Suprapubic skin (tissue), 4 donors: ENCODE measurements around the gene ALPL. TPM values are rescaled to one million over a fixed set of nuclear protein-coding genes. Genes with fewer than 3 reads are reported as not detected.

Source experiments
- DNase-seq, 2 donors: peaks; one replicate each; pipeline ENCODE4 v3.0.0-alpha.2; 2019; ENCODE audit warnings: low spot score in 2 of 2
- H3K27ac ChIP-seq: fragments of 200-600 bp; sonication (generic); one replicate; pipeline ENCODE4 v1.5.1; 2019
- H3K27me3 ChIP-seq: fragments of 200-600 bp; sonication (generic); one replicate; pipeline ENCODE4 v1.5.1; 2019
- H3K36me3 ChIP-seq: fragments of 200-600 bp; sonication (generic); one replicate; pipeline ENCODE4 v1.5.1; 2019
- H3K4me1 ChIP-seq: fragments of 200-600 bp; sonication (generic); one replicate; pipeline ENCODE4 v1.5.1; 2019
- H3K4me3 ChIP-seq: fragments of 200-600 bp; sonication (generic); one replicate; pipeline ENCODE4 v1.5.1; 2019; ENCODE audit warnings: mild to moderate bottlenecking
- H3K9me3 ChIP-seq: fragments of 200-600 bp; sonication (generic); one replicate; pipeline ENCODE4 v1.5.1; 2019
- CTCF ChIP-seq, 2 donors: fragments of 200-600 bp in 1 of 2; fragments of 450-650 bp in 1 of 2; sonication (generic) in 1 of 2; IDR thresholded peaks; one replicate each; pipeline ENCODE4 v1.5.1; 2016 to 2019; ENCODE audit warnings: antibody characterized with exemption in 2 of 2, mild to moderate bottlenecking in 1 of 2, moderate library complexity in 1 of 2
- EP300 ChIP-seq: sonication (generic); formaldehyde crosslinking; IDR thresholded peaks from one replicate; pipeline ENCODE4 v1.6.1; 2017; ENCODE audit warnings: antibody characterized with exemption
- POLR2A ChIP-seq, 2 donors: fragments of 450-650 bp; IDR thresholded peaks; one replicate each; pipeline ENCODE4 v1.6.1; 2017; ENCODE audit warnings: antibody characterized with exemption in 2 of 2, mild to moderate bottlenecking in 2 of 2, moderate library complexity in 2 of 2
- POLR2AphosphoS5 ChIP-seq, 3 donors: sonication (generic); formaldehyde crosslinking; IDR thresholded peaks; one replicate each; pipeline ENCODE4 v1.6.1; 2017; ENCODE audit warnings: antibody characterized with exemption in 3 of 3
- WGBS: methylation state at CpG from one replicate; pipeline ENCODE4 v1.1.5; 2018; 5-methylcytosine and 5-hydroxymethylcytosine counted together
- total RNA-seq, 4 donors: library from RNA; depleted of rRNA; stranded (reverse); fragments of >200 nt; gene quantifications; one replicate each; pipeline ENCODE4 v1.1.0, GENCODE V29; 2016

ALPL gene
- total RNA-seq, 4 donors from 2014 or later: 5.1 to 9.7 (median 6.0) TPM

GRCh38 chr1:21577933-21578332 is 68.7 kb downstream of the ALPL start:
- WGBS: 89% methylated on average over 9 of the region's 9 CpGs
- Histone ChIP-seq H3K27me3 (peaks cover 4% of the 10 kb centered on the region), H3K36me3 (no peaks in the 10 kb centered on the region), H3K4me3 (no peak overlapping the region), H3K9me3 (no peaks in the 10 kb centered on the region), H3K27ac (no peak overlapping the region), H3K4me1 (peaks cover 16% of the 10 kb centered on the region)
- TF ChIP-seq CTCF (IDR thresholded peaks at IDR 0.05) (no peak), EP300 (no peak), POLR2AphosphoS5 (IDR thresholded peaks at IDR 0.05) (no peak), POLR2A (IDR thresholded peaks at IDR 0.05) (no peak)
- DNase-seq: no peak

- peaks cover 9% of the 10 kb centered on the region for H3K27me3 ChIP-seq
- 56% methylated on average over 3 of the region's 3 CpGs for WGBS
- TF ChIP-seq POLR2A (IDR thresholded peaks at IDR 0.05) (no peak), EP300 (no peak)
- H3K36me3 ChIP-seq: no peaks in the 10 kb centered on the region
- H3K4me1 ChIP-seq: peaks cover 5% of the 10 kb centered on the region
- DNase-seq: no peak
- no peak overlapping the region for H3K27ac ChIP-seq
- H3K4me3 ChIP-seq: no peak overlapping the region
- H3K9me3 ChIP-seq: no peaks in the 10 kb centered on the region
Observed at GRCh38 chr1:21579791-21580190, 70.6 kb downstream of the ALPL start.

GRCh38 chr1:21584096-21584495 is 74.9 kb downstream of the ALPL start:
- H3K4me1 ChIP-seq: peaks cover 21% of the 10 kb centered on the region
- no peak overlapping the region for H3K4me3 ChIP-seq
- 58% methylated on average over 10 of the region's 10 CpGs for WGBS
- H3K27me3 ChIP-seq: peaks cover 17% of the 10 kb centered on the region
- DNase-seq: no peak
- no peaks in the 10 kb centered on the region for H3K36me3 ChIP-seq
- TF ChIP-seq EP300 (no peak), CTCF (IDR thresholded peaks at IDR 0.05) (no peak), POLR2A (IDR thresholded peaks at IDR 0.05) (no peak), POLR2AphosphoS5 (IDR thresholded peaks at IDR 0.05) (no peak)
- H3K9me3 ChIP-seq: no peaks in the 10 kb centered on the region
- H3K27ac ChIP-seq: no peak overlapping the region

- Histone ChIP-seq H3K27ac (no peak overlapping the region), H3K4me3 (no peak overlapping the region), H3K36me3 (no peaks in the 10 kb centered on the region), H3K9me3 (no peaks in the 10 kb centered on the region), H3K4me1 (peaks cover 22% of the 10 kb centered on the region), H3K27me3 (peaks cover 19% of the 10 kb centered on the region)
- no peak for DNase-seq
- TF ChIP-seq POLR2A (IDR thresholded peaks at IDR 0.05): no peak
- TF ChIP-seq CTCF (IDR thresholded peaks at IDR 0.05): no peak
- WGBS: 79% methylated on average over 9 of the region's 9 CpGs
Observed at GRCh38 chr1:21585037-21585436, 75.8 kb downstream of the ALPL start.

GRCh38 chr1:21586222-21586621 is 77.0 kb downstream of the ALPL start:
- TF ChIP-seq EP300 (no peak), POLR2AphosphoS5 (IDR thresholded peaks at IDR 0.05) (no peak), POLR2A (IDR thresholded peaks at IDR 0.05) (no peak), CTCF (IDR thresholded peaks at IDR 0.05) (no peak)
- H3K4me3 ChIP-seq: no peak overlapping the region
- peaks cover 33% of the 10 kb centered on the region for H3K4me1 ChIP-seq
- WGBS: 45% methylated on average over 12 of the region's 12 CpGs
- no peak for DNase-seq
- H3K9me3 ChIP-seq: no peaks in the 10 kb centered on the region
- peaks cover 30% of the 10 kb centered on the region for H3K27me3 ChIP-seq
- no peaks in the 10 kb centered on the region for H3K36me3 ChIP-seq
- no peak overlapping the region for H3K27ac ChIP-seq
